ENCODE measurements around the gene SERTAD3. TPM values are rescaled to one million over a fixed set of nuclear protein-coding genes. Genes with fewer than 3 reads are reported as not detected.

The SERTAD3 gene
- total RNA-seq, 2 donors from 2014 or later: 47.7 to 62.6 TPM

- Mint-ChIP-seq H3K9me3 (no peaks in the 10 kb centered on the region), H3K27me3 (ENCODE audit: insufficient read depth) (no peaks in the 10 kb centered on the region), H3K27ac (no peak overlapping the region), H3K4me1 (peaks cover 5% of the 10 kb centered on the region), H3K4me3 (no peak overlapping the region), H3K36me3 (ENCODE audit: low read depth) (no peaks in the 10 kb centered on the region)
- peak; percentile 58 for DNase-seq
- 92 to 97% methylated on average over 13 to 21 of the region's 21 CpGs for WGBS, 2 experiments (ENCODE audit: insufficient coverage in 1 of 2, insufficient read length in 1 of 2)
- Histone ChIP-seq H3K27me3 (ENCODE audit: control insufficient read depth, insufficient read depth, low read length, poor library complexity, severe bottlenecking) (no peaks in the 10 kb centered on the region), H3K27ac (ENCODE audit: low read depth, low read length) (no peak overlapping the region), H3K9ac (ENCODE audit: extremely low read depth, low read length, poor library complexity, severe bottlenecking) (no peak overlapping the region), H3K9me3 (ENCODE audit: control insufficient read depth, low read length) (no peaks in the 10 kb centered on the region), H3K4me3 (ENCODE audit: low read length) (no peak overlapping the region), H3K4me1 (ENCODE audit: control insufficient read depth, insufficient read depth, low read length) (no peaks in the 10 kb centered on the region), H3K36me3 (ENCODE audit: control insufficient read depth, insufficient read depth, low read length) (no peaks in the 10 kb centered on the region)
- TF ChIP-seq, protein P1, sequence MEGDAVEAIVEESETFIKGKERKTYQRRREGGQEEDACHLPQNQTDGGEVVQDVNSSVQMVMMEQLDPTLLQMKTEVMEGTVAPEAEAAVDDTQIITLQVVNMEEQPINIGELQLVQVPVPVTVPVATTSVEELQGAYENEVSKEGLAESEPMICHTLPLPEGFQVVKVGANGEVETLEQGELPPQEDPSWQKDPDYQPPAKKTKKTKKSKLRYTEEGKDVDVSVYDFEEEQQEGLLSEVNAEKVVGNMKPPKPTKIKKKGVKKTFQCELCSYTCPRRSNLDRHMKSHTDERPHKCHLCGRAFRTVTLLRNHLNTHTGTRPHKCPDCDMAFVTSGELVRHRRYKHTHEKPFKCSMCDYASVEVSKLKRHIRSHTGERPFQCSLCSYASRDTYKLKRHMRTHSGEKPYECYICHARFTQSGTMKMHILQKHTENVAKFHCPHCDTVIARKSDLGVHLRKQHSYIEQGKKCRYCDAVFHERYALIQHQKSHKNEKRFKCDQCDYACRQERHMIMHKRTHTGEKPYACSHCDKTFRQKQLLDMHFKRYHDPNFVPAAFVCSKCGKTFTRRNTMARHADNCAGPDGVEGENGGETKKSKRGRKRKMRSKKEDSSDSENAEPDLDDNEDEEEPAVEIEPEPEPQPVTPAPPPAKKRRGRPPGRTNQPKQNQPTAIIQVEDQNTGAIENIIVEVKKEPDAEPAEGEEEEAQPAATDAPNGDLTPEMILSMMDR (conservative IDR thresholded peaks at IDR 0.05): no peak
These were observed 29.3 kb downstream of the SERTAD3 start for GRCh38 chr19:40414542-40415535.

GRCh38 chr19:40413291-40413845 lies 30.8 kb downstream of the SERTAD3 start, which contains the start of gene PRX:
PRX (minus strand) TSS chr19:40413378; CDS start chr19:40407932, 5,446 bp downstream.
- peaks cover 5% of the 10 kb centered on the region for H3K4me1 Mint-ChIP-seq
- no peak within 1 kb of the TSS for H3K4me3 ChIP-seq (ENCODE audit: low read length)
- no peak within 1 kb of the TSS for H3K27ac ChIP-seq (ENCODE audit: low read depth, low read length)
- no peaks in the 10 kb centered on the region for H3K36me3 Mint-ChIP-seq (ENCODE audit: low read depth)
- WGBS, 2 experiments (ENCODE audit: insufficient coverage in 1 of 2, insufficient read length in 1 of 2): 50 to 56% methylated on average over 11 to 16 of the region's 18 CpGs
- no peaks in the 10 kb centered on the region for H3K27me3 Mint-ChIP-seq (ENCODE audit: insufficient read depth)
- TF ChIP-seq, protein P1 (conservative IDR thresholded peaks at IDR 0.05): no peak
- DNase-seq: peak; percentile 89
- no peaks in the 10 kb centered on the region for H3K9me3 Mint-ChIP-seq
- peak within 1 kb of the TSS; percentile 46 for H3K27ac Mint-ChIP-seq
- no peaks in the 10 kb centered on the region for H3K36me3 ChIP-seq (ENCODE audit: control insufficient read depth, insufficient read depth, low read length)
- H3K9me3 ChIP-seq (ENCODE audit: control insufficient read depth, low read length): no peaks in the 10 kb centered on the region
- H3K27me3 ChIP-seq (ENCODE audit: control insufficient read depth, insufficient read depth, low read length, poor library complexity, severe bottlenecking): no peaks in the 10 kb centered on the region
- no peaks in the 10 kb centered on the region for H3K4me1 ChIP-seq (ENCODE audit: control insufficient read depth, insufficient read depth, low read length)
- H3K9ac ChIP-seq (ENCODE audit: extremely low read depth, low read length, poor library complexity, severe bottlenecking): no peak within 1 kb of the TSS
- no peak within 1 kb of the TSS for H3K4me3 Mint-ChIP-seq

GRCh38 chr19:40412866-40413265 lies 31.3 kb downstream of the SERTAD3 start:
- Mint-ChIP-seq H3K4me3 (no peak overlapping the region), H3K27me3 (ENCODE audit: insufficient read depth) (no peaks in the 10 kb centered on the region), H3K27ac (no peak overlapping the region), H3K4me1 (peaks cover 5% of the 10 kb centered on the region), H3K36me3 (ENCODE audit: low read depth) (no peaks in the 10 kb centered on the region), H3K9me3 (no peaks in the 10 kb centered on the region)
- Histone ChIP-seq H3K27ac (ENCODE audit: low read depth, low read length) (no peak overlapping the region), H3K4me1 (ENCODE audit: control insufficient read depth, insufficient read depth, low read length) (no peaks in the 10 kb centered on the region), H3K27me3 (ENCODE audit: control insufficient read depth, insufficient read depth, low read length, poor library complexity, severe bottlenecking) (no peaks in the 10 kb centered on the region), H3K9ac (ENCODE audit: extremely low read depth, low read length, poor library complexity, severe bottlenecking) (no peak overlapping the region), H3K4me3 (ENCODE audit: low read length) (no peak overlapping the region), H3K36me3 (ENCODE audit: control insufficient read depth, insufficient read depth, low read length) (no peaks in the 10 kb centered on the region), H3K9me3 (ENCODE audit: control insufficient read depth, low read length) (no peaks in the 10 kb centered on the region)
- TF ChIP-seq, protein P1 (conservative IDR thresholded peaks at IDR 0.05): no peak
- DNase-seq: no peak
- WGBS, 2 experiments (ENCODE audit: insufficient coverage in 1 of 2, insufficient read length in 1 of 2): 81 to 100% methylated on average over 3 to 4 of the region's 4 CpGs
